ENCODE measurements around the gene ERAP2.
"Not testable (repeated sequence)": the region's sequence is repeated elsewhere in the genome, so short reads cannot be mapped to it uniquely, and the experiment has no call there.

Gene ERAP2

GRCh38 chr5:96903300-96903699 lies 27.0 kb downstream of the ERAP2 start:
- DNase-seq: no peak

- no peak for DNase-seq
These were observed 28.0 kb downstream of the ERAP2 start for GRCh38 chr5:96904054-96904931.

- DNase-seq: no peak
These were observed 29.6 kb downstream of the ERAP2 start for GRCh38 chr5:96905864-96906263.

- DNase-seq: no peak
These were observed 32.7 kb downstream of the ERAP2 start for GRCh38 chr5:96909003-96909402.

- no peak for DNase-seq
These were observed 33.1 kb downstream of the ERAP2 start for GRCh38 chr5:96909435-96909834.

GRCh38 chr5:96911139-96911538 lies 34.8 kb downstream of the ERAP2 start:
- no peak for DNase-seq

GRCh38 chr5:96913233-96913632 lies 36.9 kb downstream of the ERAP2 start:
- DNase-seq: no peak

GRCh38 chr5:96919754-96920197 lies 43.5 kb downstream of the ERAP2 start:
- no peak for DNase-seq

GRCh38 chr5:96920744-96921355 lies 44.5 kb downstream of the ERAP2 start:
- no peak for DNase-seq

- DNase-seq: no peak
These were observed 46.4 kb downstream of the ERAP2 start for GRCh38 chr5:96922499-96923244.

GRCh38 chr5:96924016-96924443 lies 47.7 kb downstream of the ERAP2 start:
- peak; percentile 3 for DNase-seq

- no peak for DNase-seq
These were observed 50.0 kb downstream of the ERAP2 start for GRCh38 chr5:96926276-96926675.

GRCh38 chr5:96927008-96927407 lies 50.7 kb downstream of the ERAP2 start:
- no peak for DNase-seq

GRCh38 chr5:96928931-96929708 lies 52.8 kb downstream of the ERAP2 start:
- DNase-seq: no peak

GRCh38 chr5:96930058-96930457 lies 53.8 kb downstream of the ERAP2 start:
- no peak for DNase-seq

- DNase-seq: no peak
These were observed 54.3 kb downstream of the ERAP2 start for GRCh38 chr5:96930589-96930988.

- DNase-seq: not testable (repeated sequence)
These were observed 54.7 kb downstream of the ERAP2 start for GRCh38 chr5:96931037-96931436.

GRCh38 chr5:96931605-96932004 lies 55.3 kb downstream of the ERAP2 start:
- peak; percentile 4 for DNase-seq

GRCh38 chr5:96932026-96932425 lies 55.7 kb downstream of the ERAP2 start:
- no peak for DNase-seq

- no peak for DNase-seq
These were observed 57.7 kb downstream of the ERAP2 start for GRCh38 chr5:96933764-96934707.

Data from CD4-positive, alpha-beta T cell treated with Interferon gamma for 1 hour (primary cell).